Gastrocnemius medialis (tissue), 4 donors: ENCODE measurements around the gene KIFC3.

Experiments
- CTCF ChIP-seq, 5 experiments: fragments of 450-650 bp in 3 of 5; fragments of 200-600 bp in 2 of 5; sonication (generic) in 2 of 5; IDR thresholded peaks in 4 of 5; conservative IDR thresholded peaks in 1 of 5; 1 replicate in 4 of 5; 2 replicates in 1 of 5; pipeline ENCODE4 v1.5.1; 2016 to 2019; ENCODE audit warnings: antibody characterized with exemption in 5 of 5, mild to moderate bottlenecking in 3 of 5, moderate library complexity in 3 of 5
- POLR2A ChIP-seq, 2 donors: fragments of 450-650 bp; IDR thresholded peaks; one replicate each; pipeline ENCODE4 v1.6.1; 2017; ENCODE audit warnings: antibody characterized with exemption in 2 of 2, mild to moderate bottlenecking in 2 of 2, moderate library complexity in 2 of 2

GRCh38 chr16:57813466-57813865, 11.2 kb upstream of the KIFC3 start:
- TF ChIP-seq CTCF (IDR thresholded peaks at IDR 0.05 in 4 of 5, conservative IDR thresholded peaks at IDR 0.05 in 1 of 5): no peak
- no peak for TF ChIP-seq POLR2A (IDR thresholded peaks at IDR 0.05)
